HepG2 (cell line): ENCODE measurements around the gene B3GNT7. TPM values are rescaled to one million over a fixed set of nuclear protein-coding genes. Genes with fewer than 3 reads are reported as not detected.

Source experiments
- ATAC-seq: fragments of 200-7000 bp; cut with Tn5 transposase; 3 replicates; pipeline ENCODE4 v1.9.1; 2020; ENCODE audit warnings: mild to moderate bottlenecking, moderate library complexity
- BruUV-seq: library from RNA; stranded (reverse); fragments of 400-500 nt; replicated peaks from 2 replicates; lab custom pipeline; 2021; lab: Mats Ljungman, UMichigan
- CTCF ChIA-PET: fragments of 300-600 bp; formaldehyde crosslinking; extraction: SDS; loops from one replicate; lab custom pipeline; 2021; ENCODE audit warnings: low total read pairs, inconsistent platforms, low intra/inter-chr PET ratio; lab: Yijun Ruan, JAX
- POLR2A ChIA-PET: fragments of 350-600 bp; sonication (Branson Sonifier 250); formaldehyde crosslinking; loops from one replicate; lab custom pipeline; 2020; ENCODE audit warnings: antibody characterized with exemption, inconsistent platforms; lab: Yijun Ruan, JAX
- DNase-seq: peaks from one replicate; pipeline ENCODE4 v3.0.0-alpha.2; 2015; ENCODE audit warnings: low spot score
- FAIRE-seq: peaks from 3 replicates; lab custom pipeline; 2011; peaks lifted over from hg19 to GRCh38; lab: Jason Lieb, UNC
- H2AFZ ChIP-seq: one replicate; pipeline ENCODE4 v1.6.1; 2011; ENCODE audit warnings: low read length, inconsistent platforms
- H3K27ac ChIP-seq: fragments of 300-600 bp; 3 replicates; pipeline ENCODE4 v1.8.0; 2011; ENCODE audit warnings: mixed run types, mild to moderate bottlenecking, mixed read lengths, low read length, inconsistent platforms; ENCODE audit not compliant: insufficient read depth; ENCODE audit errors: extremely low read length
- H3K27me3 ChIP-seq, 2 experiments: fragments of 200-600 bp in 1 of 2; 2 replicates in 1 of 2; 3 replicates in 1 of 2; pipeline versions ENCODE4 v1.6.0 to v1.8.0; 2011; ENCODE audit warnings: low read length in 2 of 2, mild to moderate bottlenecking in 2 of 2, moderate library complexity in 2 of 2, inconsistent platforms in 1 of 2; ENCODE audit not compliant: insufficient read depth in 2 of 2, control insufficient read depth in 1 of 2
- H3K36me3 ChIP-seq, 2 experiments: fragments of 200-600 bp in 1 of 2; replicated peaks in 1 of 2; 2 replicates in 1 of 2; 3 replicates in 1 of 2; pipeline versions ENCODE4 v1.5.1 to v1.8.0; 2011; ENCODE audit warnings: low read length in 2 of 2, inconsistent platforms in 1 of 2; ENCODE audit not compliant: insufficient read depth in 2 of 2, control insufficient read depth in 1 of 2
- H3K4me1 ChIP-seq: 2 replicates; pipeline ENCODE4 v1.5.1; 2012; ENCODE audit warnings: low read length, inconsistent platforms; ENCODE audit not compliant: insufficient read depth
- H3K4me2 ChIP-seq: 2 replicates; pipeline ENCODE4 v1.6.0; 2011; ENCODE audit warnings: low read depth, low read length, inconsistent platforms
- H3K4me3 ChIP-seq, 3 experiments: fragments of 200-600 bp in 1 of 3; sonication (generic), shearing (Covaris generic) in 1 of 3; replicated peaks in 1 of 3; 2 replicates each; pipeline ENCODE4 v1.5.1; 2011 to 2016; ENCODE audit warnings: low read length in 3 of 3, inconsistent platforms in 2 of 3, low read depth in 2 of 3, mild to moderate bottlenecking in 2 of 3, control low read depth in 1 of 3, mixed read lengths in 1 of 3; ENCODE audit not compliant: insufficient read depth in 1 of 3
- H3K79me2 ChIP-seq: one replicate; pipeline ENCODE4 v1.6.1; 2011; ENCODE audit warnings: low read length, inconsistent platforms; ENCODE audit not compliant: insufficient read depth
- H3K9ac ChIP-seq: 2 replicates; pipeline ENCODE4 v1.6.0; 2011; ENCODE audit warnings: mild to moderate bottlenecking, low read depth, low read length, inconsistent platforms; ENCODE audit not compliant: insufficient read depth
- H3K9me3 ChIP-seq: 2 replicates; pipeline ENCODE4 v1.5.1; 2012; ENCODE audit warnings: mild to moderate bottlenecking, low read length
- H4K20me1 ChIP-seq: 2 replicates; pipeline ENCODE4 v1.6.0; 2011; ENCODE audit warnings: inconsistent platforms, mild to moderate bottlenecking, low read length, moderate library complexity; ENCODE audit not compliant: insufficient read depth
- AGO2 ChIP-seq: fragments of 200-400 bp; formaldehyde crosslinking; optimal IDR thresholded peaks from 2 replicates; pipeline ENCODE3; 2017; ENCODE audit warnings: mild to moderate bottlenecking, low read depth, low read length, moderate library complexity
- ATAD3A ChIP-seq: sonication (generic); formaldehyde crosslinking; IDR thresholded peaks from 2 replicates; pipeline ENCODE4 v1.4.0; 2020; ENCODE audit warnings: missing genetic modification reagents
- CAMTA2 ChIP-seq: sonication (generic); formaldehyde crosslinking; IDR thresholded peaks from 2 replicates; pipeline ENCODE4 v1.4.0; 2020; ENCODE audit warnings: mild to moderate bottlenecking, missing genetic modification reagents, borderline replicate concordance
- HNF4G ChIP-seq, 2 experiments: sonication (generic) in 1 of 2; formaldehyde crosslinking in 1 of 2; IDR thresholded peaks; 2 replicates each; pipeline versions ENCODE4 v1.4.0 to v1.6.1; 2011 to 2020; ENCODE audit warnings: borderline replicate concordance in 2 of 2, low read depth in 2 of 2, mild to moderate bottlenecking in 2 of 2, low read length in 1 of 2, missing genetic modification reagents in 1 of 2, moderate library complexity in 1 of 2
- NR2F1 ChIP-seq, 2 experiments: fragments of 450-650 bp in 1 of 2; formaldehyde crosslinking in 1 of 2; IDR thresholded peaks; 2 replicates each; pipeline versions ENCODE4 v1.5.0 to v1.6.1; 2016 to 2020; ENCODE audit warnings: mild to moderate bottlenecking in 1 of 2, missing compliant biosample characterization in 1 of 2, missing genetic modification reagents in 1 of 2, moderate library complexity in 1 of 2
- NRL ChIP-seq: sonication (generic); formaldehyde crosslinking; IDR thresholded peaks from 2 replicates; pipeline ENCODE4 v1.5.0; 2020; ENCODE audit warnings: missing genetic modification reagents, mild to moderate bottlenecking, moderate library complexity, borderline replicate concordance
- REPIN1 ChIP-seq: sonication (generic); formaldehyde crosslinking; IDR thresholded peaks from 2 replicates; pipeline ENCODE4 v1.8.0; 2022; ENCODE audit warnings: missing genetic modification reagents, low read depth, mild to moderate bottlenecking, borderline replicate concordance
- SALL1 ChIP-seq: sonication (generic); formaldehyde crosslinking; IDR thresholded peaks from 2 replicates; pipeline ENCODE4 v1.8.0; 2022; ENCODE audit warnings: mild to moderate bottlenecking, missing genetic modification reagents
- SALL2 ChIP-seq: sonication (generic); formaldehyde crosslinking; IDR thresholded peaks from 2 replicates; pipeline ENCODE4 v1.8.1; 2023; ENCODE audit warnings: mild to moderate bottlenecking, missing genetic modification reagents, inconsistent platforms
- ZNF451 ChIP-seq: sonication (generic); formaldehyde crosslinking; IDR thresholded peaks from 2 replicates; pipeline ENCODE4 v1.5.0; 2020; ENCODE audit warnings: mild to moderate bottlenecking, missing genetic modification reagents
- ZNF501 ChIP-seq: sonication (generic); formaldehyde crosslinking; IDR thresholded peaks from 2 replicates; pipeline ENCODE4 v1.5.1; 2020; ENCODE audit warnings: mild to moderate bottlenecking, moderate library complexity, missing genetic modification reagents
- WGBS: methylation state at CpG from one replicate; pipeline ENCODE4 v1.1.6; 2017; ENCODE audit warnings: low lambda C conversion rate; 5-methylcytosine and 5-hydroxymethylcytosine counted together
- in situ Hi-C: cut with HindIII; loops from 2 replicates; pipeline ENCODE4 v1.10.0; 2017; ENCODE audit warnings: low pct_unique_long_range_greater_than_20kb; ENCODE audit not compliant: extremely low pct_ligation_motif_present
- intact Hi-C: fragments of 100-400 bp; cut with micrococcal nuclease; formaldehyde crosslinking; loops from one replicate; pipeline ENCODE4 v1.10.0; 2022; ENCODE audit not compliant: unreplicated experiment
- polyA plus RNA-seq, 8 experiments: library from polyadenylated mRNA; depleted of rRNA in 3 of 8; stranded (reverse) in 7 of 8; unstranded in 1 of 8; fragments of >200 nt; fragmentation: Illumina TruSeq in 4 of 8; extraction: Trizol in 4 of 8; gene quantifications; 2 replicates each; pipeline versions ENCODE4 v1.2.1 to v1.2.3, GENCODE V29; 2011 to 2016; ENCODE audit warnings: low read depth in 4 of 8, missing spikeins in 1 of 8, mixed read lengths in 1 of 8; ENCODE audit not compliant: insufficient read depth in 1 of 8
- total RNA-seq, 5 experiments: library from RNA; depleted of rRNA; stranded (reverse); fragments of >200 nt; fragmentation: Illumina TruSeq; extraction: Trizol; gene quantifications; 2 replicates each; pipeline ENCODE4 v1.2.3, GENCODE V29; 2016; ENCODE audit warnings: low read depth in 1 of 5
- TF ChIP-seq, protein P1 (sequence below): IDR thresholded peaks from 2 replicates; pipeline ENCODE4 v1.6.1; 2016

Gene B3GNT7
- total and polyA plus RNA-seq, 2 of the 13 experiments (the other 11 are each of a cell fraction or from before 2014, with no cell fraction given), result 0.04 to 0.24 TPM

DNA sequence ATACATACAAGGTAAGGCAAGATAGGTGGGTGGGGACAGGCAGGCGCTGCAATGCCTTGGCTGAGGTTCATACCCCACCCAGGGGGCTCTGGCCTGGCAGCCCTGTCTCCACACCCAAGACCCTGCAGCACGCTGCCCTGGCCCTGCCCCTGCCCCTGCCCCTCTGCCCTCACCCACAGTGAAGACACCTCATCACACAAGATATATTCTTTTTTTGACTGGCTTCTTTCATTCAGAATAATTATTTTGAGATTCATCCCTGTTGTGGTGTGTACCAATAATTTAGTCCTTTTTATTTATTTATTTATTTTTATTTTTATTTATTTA is 11.4 kb upstream of the B3GNT7 start:
- Histone ChIP-seq H3K9me3 (no peaks in the 10 kb centered on the region), H4K20me1 (no peaks in the 10 kb centered on the region), H3K4me1 (peaks cover 31% of the 10 kb centered on the region), H3K27ac (no peak overlapping the region), H2AFZ (no peak overlapping the region), H3K4me3 (no peak overlapping the region), H3K36me3 (no peaks in the 10 kb centered on the region), H3K27me3 (peaks cover 0 to 19% of the 10 kb centered on the region in 2 experiments; a peak in 4 of 5 replicates), H3K4me2 (no peak overlapping the region), H3K9ac (no peak overlapping the region), H3K79me2 (no peaks in the 10 kb centered on the region)
- TF ChIP-seq ZNF451 (CRISPR knock-in tag) (no peak), ATAD3A (CRISPR knock-in tag) (no peak), NRL (no peak), CAMTA2 (CRISPR knock-in tag) (no peak), AGO2 (no peak), SALL2 (CRISPR knock-in tag) (no peak), HNF4G (IDR thresholded peaks at IDR 0.05; ENCODE audit: borderline replicate concordance, low read depth, low read length) (no peak), HNF4G (CRISPR knock-in tag; IDR thresholded peaks at IDR 0.05; ENCODE audit: borderline replicate concordance, low read depth) (no peak)
- TF ChIP-seq, protein P1, sequence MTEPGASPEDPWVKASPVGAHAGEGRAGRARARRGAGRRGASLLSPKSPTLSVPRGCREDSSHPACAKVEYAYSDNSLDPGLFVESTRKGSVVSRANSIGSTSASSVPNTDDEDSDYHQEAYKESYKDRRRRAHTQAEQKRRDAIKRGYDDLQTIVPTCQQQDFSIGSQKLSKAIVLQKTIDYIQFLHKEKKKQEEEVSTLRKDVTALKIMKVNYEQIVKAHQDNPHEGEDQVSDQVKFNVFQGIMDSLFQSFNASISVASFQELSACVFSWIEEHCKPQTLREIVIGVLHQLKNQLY (CRISPR knock-in tag), result no peak
- ChIA-PET CTCF (no interaction called here), POLR2A (no interaction called here)
- intact Hi-C loops (no loop called here), in situ Hi-C loops (no loop called here)
- WGBS, result 62% methylated on average over 2 of the region's 2 CpGs
- ATAC-seq (no peak), DNase-seq (no peak), FAIRE-seq (no peak)
- no TSS peak for BruUV-seq

DNA sequence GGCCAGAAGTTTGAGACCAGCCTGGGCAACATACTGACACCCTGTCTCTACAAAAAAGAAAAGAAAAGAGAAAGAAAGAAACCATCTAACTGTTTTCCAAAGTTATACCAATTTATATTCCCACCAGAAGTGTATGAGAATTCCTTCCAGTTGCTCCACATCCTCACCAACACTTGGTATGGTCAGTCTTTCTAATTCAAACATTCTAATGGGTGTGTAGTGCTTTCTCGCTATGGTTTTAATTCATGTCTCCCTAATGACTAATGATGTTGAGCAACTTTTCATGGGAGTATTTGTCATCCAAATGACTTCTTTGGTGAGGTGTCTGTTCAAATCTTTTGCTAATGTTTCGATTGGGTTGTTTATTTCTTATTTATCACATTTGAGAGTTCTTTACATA is 10.5 kb upstream of the B3GNT7 start:
- Histone ChIP-seq H3K36me3 (no peaks in the 10 kb centered on the region), H3K9ac (no peak overlapping the region), H4K20me1 (no peaks in the 10 kb centered on the region), H3K4me1 (peaks cover 25% of the 10 kb centered on the region), H3K27ac (no peak overlapping the region), H3K27me3 (peaks cover 0 to 23% of the 10 kb centered on the region in 2 experiments), H3K4me2 (no peak overlapping the region), H2AFZ (no peak overlapping the region), H3K79me2 (no peaks in the 10 kb centered on the region), H3K9me3 (no peaks in the 10 kb centered on the region), H3K4me3 (no peak overlapping the region)
- no peak for TF ChIP-seq SALL1 (CRISPR knock-in tag)
- no peak for TF ChIP-seq NR2F1 (CRISPR knock-in tag; IDR thresholded peaks at IDR 0.05)
- TF ChIP-seq REPIN1 (CRISPR knock-in tag), result no peak
- no peak for TF ChIP-seq ZNF501
- no TSS peak for BruUV-seq
- intact Hi-C loops (no loop called here), in situ Hi-C loops (no loop called here)
- 31% methylated on average over 2 of the region's 2 CpGs for WGBS
- CTCF ChIA-PET, result no interaction called here
- no peak for DNase-seq
- no peak for ATAC-seq
- FAIRE-seq, result no peak
- POLR2A ChIA-PET, result no interaction called here
